ENCODE measurements around the gene IFNA10.
"Not testable (repeated sequence)": the region's sequence is repeated elsewhere in the genome, so short reads cannot be mapped to it uniquely, and the experiment has no call there.

IFNA10 gene

GRCh38 chr9:21207043-21207442 lies at the start of gene IFNA10:
Gene IFNA10, minus strand, starts transcription at chr9:21207143. Its CDS starts 46 bp downstream, at chr9:21207097.
- not testable (repeated sequence) for DNase-seq (ENCODE audit: low read depth in 2 of 2)

- DNase-seq (ENCODE audit: low read depth in 2 of 2): no peak
Measured at GRCh38 chr9:21255538-21256212, 48.7 kb upstream of the IFNA10 start.

GRCh38 chr9:21252721-21253547 lies 46.0 kb upstream of the IFNA10 start:
- DNase-seq (ENCODE audit: low read depth in 2 of 2): no peak

GRCh38 chr9:21251638-21252037 lies 44.7 kb upstream of the IFNA10 start:
- no peak for DNase-seq (ENCODE audit: low read depth in 2 of 2)

- no peak for DNase-seq (ENCODE audit: low read depth in 2 of 2)
Measured at GRCh38 chr9:21251190-21251589, 44.2 kb upstream of the IFNA10 start.

- no peak for DNase-seq (ENCODE audit: low read depth in 2 of 2)
Measured at GRCh38 chr9:21244836-21245235, 37.9 kb upstream of the IFNA10 start.

- DNase-seq (ENCODE audit: low read depth in 2 of 2): no peak
Measured at GRCh38 chr9:21239911-21240310, 33.0 kb upstream of the IFNA10 start, which contains the start of gene IFNA14. Gene IFNA14, minus strand, starts transcription at chr9:21240005. Its CDS starts 70 bp downstream, at chr9:21239935.

GRCh38 chr9:21236360-21236714 lies 29.4 kb upstream of the IFNA10 start:
- not testable (repeated sequence) for DNase-seq (ENCODE audit: low read depth in 2 of 2)

- DNase-seq (ENCODE audit: low read depth in 2 of 2): peak; percentile 5 to 8
Measured at GRCh38 chr9:21235468-21236359, 28.8 kb upstream of the IFNA10 start.

GRCh38 chr9:21234153-21234687 lies 27.3 kb upstream of the IFNA10 start:
- no peak for DNase-seq (ENCODE audit: low read depth in 2 of 2)

GRCh38 chr9:21233258-21233657 lies 26.3 kb upstream of the IFNA10 start:
- no peak for DNase-seq (ENCODE audit: low read depth in 2 of 2)

- no peak for DNase-seq (ENCODE audit: low read depth in 2 of 2)
Measured at GRCh38 chr9:21228122-21228521, 21.2 kb upstream of the IFNA10 start, which contains the start of gene IFNA17. Gene IFNA17, minus strand, starts transcription at chr9:21228222. Its CDS starts 49 bp downstream, at chr9:21228173.

- not testable (repeated sequence) for DNase-seq (ENCODE audit: low read depth in 2 of 2)
Measured at GRCh38 chr9:21217211-21217610, 10.3 kb upstream of the IFNA10 start, which contains the start of gene IFNA16. Gene IFNA16, minus strand, starts transcription at chr9:21217311. Its CDS starts 6 bp downstream, at chr9:21217305.

GRCh38 chr9:21213411-21214326 lies 6.7 kb upstream of the IFNA10 start:
- DNase-seq (ENCODE audit: low read depth in 2 of 2): not testable (repeated sequence)

GRCh38 chr9:21212160-21212559 lies 5.2 kb upstream of the IFNA10 start:
- not testable (repeated sequence) for DNase-seq (ENCODE audit: low read depth in 2 of 2)

GRCh38 chr9:21210782-21211181 lies 3.8 kb upstream of the IFNA10 start:
- not testable (repeated sequence) for DNase-seq (ENCODE audit: low read depth in 2 of 2)

- no peak for DNase-seq (ENCODE audit: low read depth in 2 of 2)
Measured at GRCh38 chr9:21210311-21210710, 3.4 kb upstream of the IFNA10 start.

- DNase-seq (ENCODE audit: low read depth in 2 of 2): no peak
Measured at GRCh38 chr9:21205204-21205603, 1.7 kb downstream of the IFNA10 start.

GRCh38 chr9:21202105-21202504 lies 4.8 kb downstream of the IFNA10 start, which contains the start of gene IFNA7:
Gene IFNA7, minus strand, starts transcription at chr9:21202205. Its CDS starts 40 bp downstream, at chr9:21202165.
- not testable (repeated sequence) for DNase-seq (ENCODE audit: low read depth in 2 of 2)
